GM12878 (cell line): ENCODE data around the gene PRR16.

Experiments used
- FOS ChIP-seq: IDR thresholded peaks from 3 replicates; pipeline ENCODE4 v1.6.1; 2011; ENCODE audit warnings: borderline replicate concordance; ENCODE audit not compliant: insufficient read length; ENCODE audit errors: extremely low read depth
- GATAD2B ChIP-seq: fragments of 450-650 bp; conservative IDR thresholded peaks from 2 replicates; pipeline ENCODE4 v1.6.1; 2017; ENCODE audit warnings: low read depth, mild to moderate bottlenecking, moderate library complexity

DNA sequence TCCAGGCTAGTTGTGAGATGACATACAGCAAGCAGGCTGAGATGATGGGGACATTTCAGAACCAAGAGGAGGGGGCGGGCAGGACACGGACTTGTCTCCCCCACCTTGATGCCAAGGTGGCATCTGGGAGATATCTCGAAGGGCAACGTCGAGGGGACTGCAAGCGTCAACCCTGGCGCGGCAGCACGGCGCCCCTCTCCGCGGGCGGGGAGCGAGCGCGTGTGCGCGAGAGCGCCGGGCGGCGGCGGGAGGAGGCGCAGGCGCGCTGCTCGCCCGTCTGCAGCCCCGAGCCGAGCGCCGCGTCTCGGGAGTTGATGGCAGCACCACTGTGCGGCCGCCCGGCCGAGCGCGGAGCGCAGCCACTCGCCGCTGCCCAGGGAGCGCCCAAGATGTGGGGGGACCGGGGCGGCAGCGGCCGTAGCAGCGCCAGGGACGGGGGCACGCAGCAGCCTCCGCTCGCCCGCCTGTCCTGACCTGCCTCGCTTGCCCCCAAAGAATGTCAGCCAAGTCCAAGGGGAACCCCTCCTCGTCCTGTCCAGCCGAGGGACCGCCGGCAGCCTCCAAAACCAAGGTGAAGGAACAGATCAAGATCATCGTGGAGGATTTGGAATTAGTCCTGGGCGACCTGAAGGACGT is at the start of gene PRR16:
- TF ChIP-seq FOS (no peak), GATAD2B (no peak)
